ENCODE measurements around the gene TSEN15. TPM values are rescaled to one million over a fixed set of nuclear protein-coding genes. Genes with fewer than 3 reads are reported as not detected.

Gene TSEN15
- 10 to 100 TPM; 38.3 to 39.2 TPM for total RNA-seq

GRCh38 chr1:184051485-184052193 lies at the start of gene TSEN15:
Gene TSEN15 (plus strand): TSS chr1:184051730. CDS start chr1:184051756, 26 bp downstream.

Other genes with a start within 250 kb of the TSEN15 start
- gene RGL1, start 246.6 kb upstream of the TSEN15 start, total RNA-seq, result 1 to 10 TPM; 1.5 to 1.7 TPM
- under 1 TPM; 0.10 to 0.13 TPM for gene COLGALT2, start 14.0 kb upstream of the TSEN15 start, total RNA-seq

Measured in activated naive CD4-positive, alpha-beta T cell treated with anti-CD3 and anti-CD28 coated beads, Interleukin-2, amount 10 ng/mL, durations not matched to agents 5 hours and 36 hours (primary cell).